Heart left ventricle (tissue), 16 donors: ENCODE data around the gene RYR3. TPM values are rescaled to one million over a fixed set of nuclear protein-coding genes. Genes with fewer than 3 reads are reported as not detected.

Experiments used
- ATAC-seq, 4 donors: fragments of 200-7000 bp; cut with Tn5 transposase; one replicate each; pipeline ENCODE4 v1.9.1; 2020 to 2022; ENCODE audit warnings: moderate library complexity in 4 of 4, mild to moderate bottlenecking in 3 of 4, moderate number of reproducible peaks in 1 of 4
- DNase-seq, 5 donors: peaks; one replicate each; pipeline ENCODE4 v3.0.0-alpha.2; 2020
- H3K27ac ChIP-seq, 12 donors: fragments of 200-600 bp; sonication (generic) in 4 of 12; one replicate each; pipeline versions ENCODE4 v1.5.0 to v1.8.0; 2016 to 2022; ENCODE audit warnings: mild to moderate bottlenecking in 2 of 12
- H3K27me3 ChIP-seq, 9 donors: fragments of 200-600 bp; sonication (generic) in 2 of 9; one replicate each; pipeline versions ENCODE4 v1.5.1 to v1.8.0; 2016 to 2022; ENCODE audit warnings: mild to moderate bottlenecking in 3 of 9
- H3K36me3 ChIP-seq, 9 donors: fragments of 200-600 bp; sonication (generic) in 2 of 9; one replicate each; pipeline versions ENCODE4 v1.5.0 to v1.8.0; 2018 to 2022; ENCODE audit warnings: mild to moderate bottlenecking in 2 of 9
- H3K4me1 ChIP-seq, 12 donors: fragments of 200-600 bp; sonication (generic) in 4 of 12; one replicate each; pipeline versions ENCODE4 v1.5.0 to v1.8.0; 2016 to 2022; ENCODE audit warnings: mild to moderate bottlenecking in 3 of 12
- H3K4me3 ChIP-seq, 12 donors: fragments of 200-600 bp; sonication (generic) in 4 of 12; one replicate each; pipeline versions ENCODE4 v1.5.0 to v1.8.0; 2017 to 2022; ENCODE audit warnings: mild to moderate bottlenecking in 9 of 12, moderate library complexity in 4 of 12
- H3K9me3 ChIP-seq, 12 donors: fragments of 200-600 bp; sonication (generic) in 4 of 12; one replicate each; pipeline versions ENCODE4 v1.5.0 to v1.8.0; 2016 to 2022; ENCODE audit warnings: mild to moderate bottlenecking in 1 of 12
- POLR2A ChIP-seq, 2 donors: fragments of 450-650 bp; IDR thresholded peaks; one replicate each; pipeline ENCODE4 v1.6.1; 2017; ENCODE audit warnings: antibody characterized with exemption in 2 of 2, mild to moderate bottlenecking in 2 of 2, moderate library complexity in 2 of 2
- WGBS, 4 donors: extraction: QIAGEN DNeasy Blood & Tissue Kit in 2 of 4; methylation state at CpG; one replicate each; pipeline versions ENCODE4 v1.1.5 to v1.1.7; 2013 to 2018; 5-methylcytosine and 5-hydroxymethylcytosine counted together
- intact Hi-C, 10 donors: fragments of 100-400 bp; cut with DNase I; formaldehyde crosslinking; loops; one replicate each; pipeline versions ENCODE4 v1.11.1 to v1.14.2; 2022
- polyA plus RNA-seq, 2 donors: library from polyadenylated mRNA; stranded (reverse); fragments of 200-250 nt; gene quantifications; one replicate each; pipeline ENCODE4 v1.2.3, GENCODE V29; 2013
- total RNA-seq, 9 donors: library from RNA; depleted of rRNA in 2 of 9; stranded (reverse); fragments of >200 nt in 2 of 9; fragmentation: NEBNext Ultra II Directional in 3 of 9; extraction: Animal tissue kit (Norgen Biotek cat#: 25700) in 3 of 9; gene quantifications; one replicate each; pipeline versions ENCODE4 v1.1.0 to v1.2.4, GENCODE V29; 2016 to 2023
- TF ChIP-seq, protein P1 (sequence below), 12 donors: fragments of 200-600 bp; sonication (generic) in 4 of 12; IDR thresholded peaks; one replicate each; pipeline versions ENCODE4 v1.5.0 to v1.8.0; 2018 to 2022; ENCODE audit warnings: antibody characterized with exemption in 12 of 12, mild to moderate bottlenecking in 5 of 12
- donor health status: ischemic (EF 13 %, LVEDD 7.1; RV severe dilation, severe dysfunction).
- donor health status: healthy with polysubstance abuse.
- donor health status: DM: no; HTN: yes; CAD: no.
- donor health status: DM: no; HTN: no; CAD: no.
- donor health status: ischemic (EF 25% LVEDD 6.9; RV normal size, moderate dysfunction).
- donor health status: ischemic (EF 25% LVEDD 5.7; RV mildly dilated, moderate dysfunction).
- donor health status: healthy.
- donor health status: DM: yes; HTN: yes; CAD: no.
- donor health status: ischemic (EF 35%, LVEDD 5.7; RV mildly dilated, moderate dysfunction).
- donor health status: nonischemic (EF 11% LVEDD 7.7; RV severe dilation, severe dysfunction).
- donor health status: DM: yes; HTN: yes; CAD: no.
- donor health status: PGD.
- donor health status: ischemic (EF 29% LVEDD 5.4; RV normal size, mild dysfunction).
- donor health status: nonischemic (EF 23%, LVEDD 6.1; RV moderate dilation, normal function).

RYR3 gene
- total and polyA plus RNA-seq, 11 donors: 0.01 to 0.35 (median 0.23) TPM; not detected in 2

DNA sequence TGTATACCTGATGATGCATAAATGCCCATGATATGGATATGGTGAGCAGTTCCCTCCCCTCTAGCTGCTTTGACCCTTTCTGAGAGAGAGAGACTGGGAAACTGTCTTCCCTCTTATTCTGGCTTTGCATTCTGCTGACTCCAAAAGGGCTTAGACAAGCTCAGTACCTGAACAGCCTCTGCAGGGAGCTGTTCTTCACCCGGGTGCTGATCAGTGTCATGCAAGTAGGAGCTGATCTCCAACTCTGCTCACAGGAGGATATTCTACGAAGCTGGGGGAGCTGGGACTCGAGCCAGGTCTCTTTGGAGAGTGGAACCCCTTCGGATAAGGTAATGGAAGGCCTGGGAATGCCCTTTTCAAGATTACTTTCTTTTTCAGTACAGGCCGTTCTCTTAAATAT is 237.1 kb downstream of the RYR3 start:
- ATAC-seq (no peak), DNase-seq (peak in 2 of 5 donors; percentile 17 to 29)
- H3K27me3 ChIP-seq: peaks cover 0 to 4% (median 0%) of the 10 kb centered on the region in 9 donors
- no peaks in the 10 kb centered on the region for H3K36me3 ChIP-seq
- no peak for TF ChIP-seq POLR2A (IDR thresholded peaks at IDR 0.05)
- TF ChIP-seq, protein P1, sequence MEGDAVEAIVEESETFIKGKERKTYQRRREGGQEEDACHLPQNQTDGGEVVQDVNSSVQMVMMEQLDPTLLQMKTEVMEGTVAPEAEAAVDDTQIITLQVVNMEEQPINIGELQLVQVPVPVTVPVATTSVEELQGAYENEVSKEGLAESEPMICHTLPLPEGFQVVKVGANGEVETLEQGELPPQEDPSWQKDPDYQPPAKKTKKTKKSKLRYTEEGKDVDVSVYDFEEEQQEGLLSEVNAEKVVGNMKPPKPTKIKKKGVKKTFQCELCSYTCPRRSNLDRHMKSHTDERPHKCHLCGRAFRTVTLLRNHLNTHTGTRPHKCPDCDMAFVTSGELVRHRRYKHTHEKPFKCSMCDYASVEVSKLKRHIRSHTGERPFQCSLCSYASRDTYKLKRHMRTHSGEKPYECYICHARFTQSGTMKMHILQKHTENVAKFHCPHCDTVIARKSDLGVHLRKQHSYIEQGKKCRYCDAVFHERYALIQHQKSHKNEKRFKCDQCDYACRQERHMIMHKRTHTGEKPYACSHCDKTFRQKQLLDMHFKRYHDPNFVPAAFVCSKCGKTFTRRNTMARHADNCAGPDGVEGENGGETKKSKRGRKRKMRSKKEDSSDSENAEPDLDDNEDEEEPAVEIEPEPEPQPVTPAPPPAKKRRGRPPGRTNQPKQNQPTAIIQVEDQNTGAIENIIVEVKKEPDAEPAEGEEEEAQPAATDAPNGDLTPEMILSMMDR (IDR thresholded peaks at IDR 0.05): no peak
- H3K9me3 ChIP-seq: peaks cover 0 to 12% (median 0%) of the 10 kb centered on the region in 12 donors
- no peak overlapping the region for H3K27ac ChIP-seq
- H3K4me1 ChIP-seq: no peaks in the 10 kb centered on the region
- intact Hi-C loops: no loop called here
- WGBS, 4 donors: 18 to 22% (median 21%) methylated on average over 5 of the region's 5 CpGs
- H3K4me3 ChIP-seq: no peak overlapping the region

DNA sequence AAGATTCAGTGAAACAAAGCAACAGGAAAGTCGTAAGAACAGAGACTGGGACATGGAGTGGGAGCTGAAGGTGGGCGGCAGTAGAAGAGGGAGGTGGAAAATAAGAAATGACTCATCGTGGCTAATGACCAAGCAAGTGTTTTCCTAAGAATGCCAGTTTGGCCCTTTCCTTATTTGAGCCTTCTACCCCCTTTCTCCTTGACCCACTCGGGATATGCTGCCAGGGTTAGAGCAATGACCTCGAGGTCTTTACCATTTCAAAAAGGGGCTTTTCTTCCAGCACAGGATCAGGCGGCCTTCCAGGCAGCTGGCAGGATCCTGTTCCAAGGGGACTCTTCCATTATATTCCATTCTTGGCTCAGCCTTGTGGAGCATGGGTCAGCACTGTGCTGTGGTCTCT is 241.1 kb downstream of the RYR3 start:
- peaks cover 0 to 12% (median 0%) of the 10 kb centered on the region in 12 donors for H3K9me3 ChIP-seq
- no peak overlapping the region for H3K27ac ChIP-seq
- DNase-seq (no peak), ATAC-seq (no peak)
- 47 to 58% (median 52%) methylated on average over 6 of the region's 6 CpGs for WGBS, 4 donors
- H3K27me3 ChIP-seq: no peaks in the 10 kb centered on the region
- no peak overlapping the region for H3K4me3 ChIP-seq
- TF ChIP-seq POLR2A (IDR thresholded peaks at IDR 0.05): no peak
- TF ChIP-seq, protein P1 (IDR thresholded peaks at IDR 0.05): no peak
- no peaks in the 10 kb centered on the region for H3K4me1 ChIP-seq
- intact Hi-C loops: no loop called here
- H3K36me3 ChIP-seq: no peaks in the 10 kb centered on the region

DNA sequence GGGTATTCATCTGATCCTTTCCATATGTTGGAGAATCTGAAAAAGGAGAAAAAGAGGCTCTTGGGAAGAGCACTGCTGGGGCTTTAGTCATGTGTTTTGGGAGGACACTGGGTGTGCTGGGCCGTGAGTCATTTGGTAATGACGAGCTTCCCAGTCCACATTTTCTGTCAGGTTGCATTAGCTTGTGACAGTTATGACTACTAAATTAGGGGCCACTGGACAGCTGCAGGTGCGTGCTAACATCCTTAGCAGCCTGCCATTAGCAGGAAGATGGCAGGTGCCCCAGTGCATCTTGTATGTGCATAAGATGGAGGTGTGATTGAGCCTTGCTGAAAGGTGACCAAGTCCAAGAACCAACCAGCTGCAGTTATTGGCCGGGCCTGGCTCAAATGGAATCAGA is 242.4 kb downstream of the RYR3 start:
- ATAC-seq: no peak
- Histone ChIP-seq H3K27me3 (no peaks in the 10 kb centered on the region), H3K4me3 (no peak overlapping the region), H3K4me1 (no peaks in the 10 kb centered on the region), H3K36me3 (no peaks in the 10 kb centered on the region), H3K27ac (no peak overlapping the region), H3K9me3 (peaks cover 0 to 12% (median 0%) of the 10 kb centered on the region in 12 donors)
- no peak for DNase-seq
- WGBS, 4 donors: 69 to 89% (median 80%) methylated on average over 4 of the region's 4 CpGs
- intact Hi-C loops: no loop called here
- TF ChIP-seq, protein P1 (IDR thresholded peaks at IDR 0.05): no peak
- TF ChIP-seq POLR2A (IDR thresholded peaks at IDR 0.05): no peak

DNA sequence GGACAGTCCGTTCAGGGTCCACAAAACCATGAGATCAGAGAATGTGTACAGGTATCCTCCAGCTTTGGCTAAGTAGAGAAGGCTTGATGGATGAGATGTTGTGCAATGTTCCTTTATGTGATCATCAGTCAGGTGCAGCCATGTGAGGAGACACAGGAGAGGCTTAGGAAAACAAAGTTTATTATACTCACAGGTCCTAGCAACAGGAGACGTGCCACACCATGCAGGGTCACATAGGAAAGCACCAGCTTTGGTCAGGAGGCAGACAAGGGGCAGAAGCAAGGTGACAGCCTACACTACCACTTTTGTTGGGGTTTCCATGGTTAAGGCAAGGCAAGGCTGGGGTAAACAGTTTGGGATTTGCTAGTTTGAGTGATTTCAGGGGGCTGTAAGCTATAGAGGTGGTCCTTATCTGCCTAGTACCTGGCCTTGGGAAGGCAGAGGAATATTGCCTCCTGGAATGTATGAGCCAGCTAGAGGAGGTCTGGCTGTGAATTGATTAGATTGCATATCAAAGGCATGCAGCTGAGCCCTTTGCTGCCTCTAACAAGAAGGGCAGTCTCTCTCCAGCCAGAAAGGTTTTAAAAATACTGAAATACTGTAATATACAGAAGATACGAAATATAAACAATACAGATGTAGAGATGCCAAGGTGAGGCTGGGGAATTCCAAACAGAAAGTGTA is 248.6 kb downstream of the RYR3 start:
- H3K27ac ChIP-seq: no peak overlapping the region
- H3K27me3 ChIP-seq: no peaks in the 10 kb centered on the region
- DNase-seq (no peak), ATAC-seq (no peak)
- 34 to 38% (median 37%) methylated on average over 3 of the region's 3 CpGs for WGBS, 4 donors
- H3K4me3 ChIP-seq: no peak overlapping the region
- intact Hi-C loops: no loop called here
- no peaks in the 10 kb centered on the region for H3K9me3 ChIP-seq
- H3K4me1 ChIP-seq: no peaks in the 10 kb centered on the region
- H3K36me3 ChIP-seq: no peaks in the 10 kb centered on the region
- TF ChIP-seq, protein P1 (IDR thresholded peaks at IDR 0.05): no peak
- no peak for TF ChIP-seq POLR2A (IDR thresholded peaks at IDR 0.05)
